PC-3 (cell line): ENCODE measurements around the gene CNIH4. TPM values are rescaled to one million over a fixed set of nuclear protein-coding genes. Genes with fewer than 3 reads are reported as not detected.
"Not testable (repeated sequence)": the region's sequence is repeated elsewhere in the genome, so short reads cannot be mapped to it uniquely, and the experiment has no call there.

Experiments
- ATAC-seq: fragments of 200-7000 bp; cut with Tn5 transposase; 2 replicates; pipeline ENCODE4 v1.9.1; 2020; ENCODE audit warnings: mild to moderate bottlenecking, moderate library complexity
- BruUV-seq: library from RNA; stranded (reverse); fragments of 400-500 nt; replicated peaks from 2 replicates; lab custom pipeline; 2021; lab: Mats Ljungman, UMichigan
- CTCF ChIA-PET: fragments of 300-600 bp; sonication (Branson Sonifier 250); formaldehyde crosslinking; loops from one replicate; lab custom pipeline; 2022; ENCODE audit warnings: antibody characterized with exemption; lab: Charles Lee
- POLR2A ChIA-PET: fragments of 300-600 bp; sonication (Branson Sonifier 250); formaldehyde crosslinking; loops from one replicate; lab custom pipeline; 2022; ENCODE audit warnings: antibody characterized with exemption; ENCODE audit not compliant: unreplicated experiment; lab: Charles Lee
- DNase-seq: peaks from one replicate; pipeline ENCODE4 v3.0.0-alpha.2; 2015
- H2AFZ ChIP-seq: fragments of 300-600 bp; sonication (generic); 2 replicates; pipeline ENCODE4 v1.6.0; 2016; ENCODE audit warnings: antibody characterized with exemption, low read length
- H3F3A ChIP-seq: fragments of 300-600 bp; sonication (generic); one replicate; pipeline ENCODE4 v1.6.0; 2017; ENCODE audit warnings: antibody characterized with exemption, low read length, control low read depth, mild to moderate bottlenecking; ENCODE audit not compliant: unreplicated experiment
- H3K27ac ChIP-seq: fragments of 300-600 bp; sonication (generic); 2 replicates; pipeline ENCODE4 v1.5.1; 2016; ENCODE audit warnings: mild to moderate bottlenecking, low read length
- H3K27me3 ChIP-seq: fragments of 300-600 bp; sonication (generic); 2 replicates; pipeline ENCODE4 v1.6.1; 2016; ENCODE audit warnings: low read length, mixed read lengths
- H3K36me3 ChIP-seq: fragments of 300-600 bp; sonication (generic); 2 replicates; pipeline ENCODE4 v1.6.1; 2016; ENCODE audit warnings: low read depth, mixed run types, low read length, mixed read lengths
- H3K4me1 ChIP-seq: fragments of 300-600 bp; sonication (generic); 2 replicates; pipeline ENCODE4 v1.5.1; 2016; ENCODE audit warnings: low read length; ENCODE audit not compliant: insufficient read depth
- H3K4me2 ChIP-seq: fragments of 300-600 bp; sonication (generic); 2 replicates; pipeline ENCODE4 v1.6.0; 2016; ENCODE audit warnings: low read length
- H3K4me3 ChIP-seq: fragments of 300-600 bp; sonication (generic); 2 replicates; pipeline ENCODE4 v1.5.1; 2016; ENCODE audit warnings: mild to moderate bottlenecking, low read length, mixed read lengths
- H3K79me2 ChIP-seq: fragments of 300-600 bp; sonication (generic); 2 replicates; pipeline ENCODE4 v1.6.1; 2017; ENCODE audit warnings: low read length, mixed read lengths
- H3K9ac ChIP-seq: fragments of 300-600 bp; sonication (generic); 2 replicates; pipeline ENCODE4 v1.6.0; 2016; ENCODE audit warnings: mild to moderate bottlenecking, low read length
- H3K9me2 ChIP-seq: fragments of 300-600 bp; sonication (generic); replicated peaks from 2 replicates; pipeline ENCODE4 v1.6.1; 2016; ENCODE audit warnings: mixed run types, low read length, mixed read lengths
- H3K9me3 ChIP-seq: fragments of 300-600 bp; sonication (generic); 2 replicates; pipeline ENCODE4 v1.6.1; 2016; ENCODE audit warnings: low read length, mixed read lengths
- H4K20me1 ChIP-seq: fragments of 300-600 bp; sonication (generic); 2 replicates; pipeline ENCODE4 v1.6.1; 2016; ENCODE audit warnings: low read length, mixed read lengths
- CTCF ChIP-seq: fragments of 300-600 bp; sonication (generic); conservative IDR thresholded peaks from 2 replicates; pipeline ENCODE4 v1.5.1; 2017; ENCODE audit warnings: antibody characterized with exemption, low read depth, mild to moderate bottlenecking, low read length
- EZH2 ChIP-seq: fragments of 300-600 bp; sonication (generic); IDR thresholded peaks from one replicate; pipeline ENCODE4 v1.6.1; 2017; ENCODE audit warnings: antibody characterized with exemption, mild to moderate bottlenecking, low read length; ENCODE audit not compliant: unreplicated experiment
- EZH2phosphoT487 ChIP-seq: fragments of 300-600 bp; sonication (generic); IDR thresholded peaks from 2 replicates; pipeline ENCODE4 v1.6.1; 2018; ENCODE audit warnings: mild to moderate bottlenecking, antibody characterized with exemption, low read length, borderline replicate concordance
- intact Hi-C: fragments of 100-400 bp; cut with micrococcal nuclease; formaldehyde crosslinking; loops from 2 replicates; pipeline ENCODE4 v1.9.0; 2023
- total RNA-seq: library from RNA; depleted of rRNA; stranded (reverse); fragments of >200 nt; gene quantifications from 2 replicates; pipeline ENCODE4 v1.2.3, GENCODE V29; 2014

The CNIH4 gene
- total RNA-seq, 1 experiment from 2014 or later: 89.9 TPM

GRCh38 chr1:224411766-224412165, 55.1 kb downstream of the CNIH4 start:
- TF ChIP-seq EZH2 (no peak), EZH2phosphoT487 (no peak), CTCF (no peak)
- no peak overlapping the region for H2AFZ ChIP-seq
- H3K4me3 ChIP-seq: no peak overlapping the region
- no peaks in the 10 kb centered on the region for H3K27me3 ChIP-seq
- no TSS peak for BruUV-seq
- H3K9ac ChIP-seq: no peak overlapping the region
- intact Hi-C loops: no loop called here
- no peaks in the 10 kb centered on the region for H3F3A ChIP-seq
- DNase-seq (no peak), ATAC-seq (peak; percentile 64)
- ChIA-PET CTCF (interaction anchor here (0.8 kb wide), 1 partner anchor 19 kb away, joined by 5 read pairs; no protein-coding TSS in a partner anchor), POLR2A (interaction anchor here (0.6 kb wide), 1 partner anchor 151 kb away, joined by 6 read pairs; no protein-coding TSS in a partner anchor)
- peaks cover 39% of the 10 kb centered on the region for H3K36me3 ChIP-seq
- no peak overlapping the region for H3K27ac ChIP-seq
- H4K20me1 ChIP-seq: no peaks in the 10 kb centered on the region
- no peaks in the 10 kb centered on the region for H3K79me2 ChIP-seq
- H3K9me3 ChIP-seq: no peaks in the 10 kb centered on the region
- H3K4me1 ChIP-seq: peaks cover 14% of the 10 kb centered on the region
- H3K9me2 ChIP-seq: no peaks in the 10 kb centered on the region
- no peak overlapping the region for H3K4me2 ChIP-seq

- no peak overlapping the region for H2AFZ ChIP-seq
- no peak overlapping the region for H3K27ac ChIP-seq
- H3K9me3 ChIP-seq: no peaks in the 10 kb centered on the region
- no peaks in the 10 kb centered on the region for H3K9me2 ChIP-seq
- peaks cover 78% of the 10 kb centered on the region for H3K36me3 ChIP-seq
- H4K20me1 ChIP-seq: no peaks in the 10 kb centered on the region
- peaks cover 4% of the 10 kb centered on the region; the same call in 1 of the 2 replicates for H3K79me2 ChIP-seq
- DNase-seq: no peak
- H3K4me3 ChIP-seq: no peak overlapping the region
- H3K9ac ChIP-seq: no peak overlapping the region
- BruUV-seq: no TSS peak
- no peaks in the 10 kb centered on the region for H3K4me1 ChIP-seq
- no peaks in the 10 kb centered on the region for H3F3A ChIP-seq
- H3K27me3 ChIP-seq: no peaks in the 10 kb centered on the region
- intact Hi-C loops: loop anchor here (10.0 kb wide), 1 partner anchor 505 kb away; the partner anchor contains the start of gene DNAH14
- ATAC-seq: no peak
- TF ChIP-seq CTCF: no peak
- TF ChIP-seq EZH2phosphoT487: no peak
- TF ChIP-seq EZH2: no peak
- CTCF ChIA-PET: no interaction called here
- H3K4me2 ChIP-seq: no peak overlapping the region
- POLR2A ChIA-PET: no interaction called here
Measured at GRCh38 chr1:224420106-224420505, 63.4 kb downstream of the CNIH4 start.

- H3K9me2 ChIP-seq: no peaks in the 10 kb centered on the region
- POLR2A ChIA-PET: no interaction called here
- CTCF ChIA-PET: no interaction called here
- TF ChIP-seq EZH2: no peak
- no peak for TF ChIP-seq CTCF
- no peak for TF ChIP-seq EZH2phosphoT487
- H3K9ac ChIP-seq: no peak overlapping the region
- no peak overlapping the region for H3K4me3 ChIP-seq
- H3K27ac ChIP-seq: no peak overlapping the region
- H3K27me3 ChIP-seq: no peaks in the 10 kb centered on the region
- H3K36me3 ChIP-seq: peaks cover 59% of the 10 kb centered on the region
- peaks cover 48% of the 10 kb centered on the region for H3K79me2 ChIP-seq
- H3K9me3 ChIP-seq: no peaks in the 10 kb centered on the region
- ATAC-seq (no peak), DNase-seq (no peak)
- H3F3A ChIP-seq: peaks cover 2% of the 10 kb centered on the region
- intact Hi-C loops: loop anchor here (10.0 kb wide), 1 partner anchor 499 kb away; the partner anchor contains the start of gene DNAH14
- H2AFZ ChIP-seq: no peak overlapping the region
- peaks cover 28% of the 10 kb centered on the region for H3K4me1 ChIP-seq
- BruUV-seq: no TSS peak
- no peak overlapping the region for H3K4me2 ChIP-seq
- 0 out of 2 replicates have a peak, but pooled peaks cover 3% of the 10 kb centered on the region for H4K20me1 ChIP-seq
Measured at GRCh38 chr1:224425279-224425884, 68.7 kb downstream of the CNIH4 start.

- H3K9me3 ChIP-seq, H4K20me1 ChIP-seq, H3K4me3 ChIP-seq, ATAC-seq, H3K9me2 ChIP-seq, H3K27me3 ChIP-seq, H2AFZ ChIP-seq, DNase-seq, CTCF ChIA-PET, H3K9ac ChIP-seq, BruUV-seq, POLR2A ChIA-PET: not testable (repeated sequence)
- intact Hi-C loops: loop anchor here (1.0 to 10.0 kb wide), 2 partner anchors 30 to 498 kb away; partner anchors contain the start of gene DNAH14
- H3K36me3 ChIP-seq: peaks cover 49% of the 10 kb centered on the region
- peaks cover 60% of the 10 kb centered on the region for H3K79me2 ChIP-seq
- H3K4me1 ChIP-seq: peaks cover 42% of the 10 kb centered on the region
- H3K4me2 ChIP-seq: peak overlapping the region; percentile 52
- peak overlapping the region; percentile 70 for H3K27ac ChIP-seq
- peaks cover 13% of the 10 kb centered on the region for H3F3A ChIP-seq
Measured at GRCh38 chr1:224426869-224427268, 70.2 kb downstream of the CNIH4 start.
